ENCODE data around the gene COPG1.

The COPG1 gene

GRCh38 chr3:129305592-129306091 lies 56.2 kb downstream of the COPG1 start:
- DNase-seq (ENCODE audit: extremely low read depth, low read depth): peak; percentile 88
- no peak for TF ChIP-seq CTCF (IDR thresholded peaks at IDR 0.05; ENCODE audit: low read depth, low read length, missing control alignments)
- H3K4me3 ChIP-seq (replicated peaks; ENCODE audit: low read depth, low read length): no peak overlapping the region; the same call in 1 of the 2 replicates

GRCh38 chr3:129308636-129309035 lies 59.2 kb downstream of the COPG1 start:
- no peak overlapping the region for H3K4me3 ChIP-seq (replicated peaks; ENCODE audit: low read depth, low read length)
- no peak for TF ChIP-seq CTCF (IDR thresholded peaks at IDR 0.05; ENCODE audit: low read depth, low read length, missing control alignments)
- DNase-seq (ENCODE audit: extremely low read depth, low read depth): no peak

- no peak for TF ChIP-seq CTCF (IDR thresholded peaks at IDR 0.05; ENCODE audit: low read depth, low read length, missing control alignments)
- H3K4me3 ChIP-seq (replicated peaks; ENCODE audit: low read depth, low read length): no peak overlapping the region
- DNase-seq (ENCODE audit: extremely low read depth, low read depth): no peak
Measured at GRCh38 chr3:129310111-129311011, 61.0 kb downstream of the COPG1 start.

GRCh38 chr3:129311054-129311902 lies 61.9 kb downstream of the COPG1 start:
- no peak overlapping the region for H3K4me3 ChIP-seq (replicated peaks; ENCODE audit: low read depth, low read length)

GRCh38 chr3:129312021-129312639 lies 62.7 kb downstream of the COPG1 start:
- DNase-seq (ENCODE audit: extremely low read depth, low read depth): no peak
- no peak overlapping the region for H3K4me3 ChIP-seq (replicated peaks; ENCODE audit: low read depth, low read length)

More at GRCh38 chr3:129311054-129311902, 61.9 kb downstream of the COPG1 start:
- DNase-seq (ENCODE audit: extremely low read depth, low read depth): no peak
- no peak for TF ChIP-seq CTCF (IDR thresholded peaks at IDR 0.05; ENCODE audit: low read depth, low read length, missing control alignments)

More at GRCh38 chr3:129312021-129312639, 62.7 kb downstream of the COPG1 start:
- no peak for TF ChIP-seq CTCF (IDR thresholded peaks at IDR 0.05; ENCODE audit: low read depth, low read length, missing control alignments)
